Dendritic cell treated with granulocyte-macrophage colony-stimulating factor and Interleukin-4, amounts not matched to agents 40 ng/mL and 50 ng/mL, for 4 days (primary cell): ENCODE measurements around the gene TMEM141.
"Not testable (repeated sequence)": the region's sequence is repeated elsewhere in the genome, so short reads cannot be mapped to it uniquely, and the experiment has no call there.

Experiments
- H3K27ac Mint-ChIP-seq: one replicate; pipeline ENCODE4 v1.8.0; 2022; ENCODE audit warnings: mild to moderate bottlenecking, mixed read lengths
- H3K27me3 Mint-ChIP-seq: one replicate; pipeline ENCODE4 v1.8.0; 2022; ENCODE audit warnings: mild to moderate bottlenecking, mixed read lengths
- H3K36me3 Mint-ChIP-seq: one replicate; pipeline ENCODE4 v1.8.0; 2022; ENCODE audit warnings: low read depth, mixed read lengths
- H3K4me1 Mint-ChIP-seq: one replicate; pipeline ENCODE4 v1.8.0; 2022; ENCODE audit warnings: low read depth, mixed read lengths
- H3K4me3 Mint-ChIP-seq: one replicate; pipeline ENCODE4 v1.8.0; 2022; ENCODE audit warnings: mild to moderate bottlenecking, moderate library complexity, mixed read lengths
- H3K9me3 Mint-ChIP-seq: one replicate; pipeline ENCODE4 v1.8.0; 2022; ENCODE audit warnings: mixed read lengths
- intact Hi-C: fragments of 100-400 bp; cut with micrococcal nuclease; formaldehyde crosslinking; loops from one replicate; pipeline ENCODE4 v1.15.0; 2022

TMEM141 gene

DNA sequence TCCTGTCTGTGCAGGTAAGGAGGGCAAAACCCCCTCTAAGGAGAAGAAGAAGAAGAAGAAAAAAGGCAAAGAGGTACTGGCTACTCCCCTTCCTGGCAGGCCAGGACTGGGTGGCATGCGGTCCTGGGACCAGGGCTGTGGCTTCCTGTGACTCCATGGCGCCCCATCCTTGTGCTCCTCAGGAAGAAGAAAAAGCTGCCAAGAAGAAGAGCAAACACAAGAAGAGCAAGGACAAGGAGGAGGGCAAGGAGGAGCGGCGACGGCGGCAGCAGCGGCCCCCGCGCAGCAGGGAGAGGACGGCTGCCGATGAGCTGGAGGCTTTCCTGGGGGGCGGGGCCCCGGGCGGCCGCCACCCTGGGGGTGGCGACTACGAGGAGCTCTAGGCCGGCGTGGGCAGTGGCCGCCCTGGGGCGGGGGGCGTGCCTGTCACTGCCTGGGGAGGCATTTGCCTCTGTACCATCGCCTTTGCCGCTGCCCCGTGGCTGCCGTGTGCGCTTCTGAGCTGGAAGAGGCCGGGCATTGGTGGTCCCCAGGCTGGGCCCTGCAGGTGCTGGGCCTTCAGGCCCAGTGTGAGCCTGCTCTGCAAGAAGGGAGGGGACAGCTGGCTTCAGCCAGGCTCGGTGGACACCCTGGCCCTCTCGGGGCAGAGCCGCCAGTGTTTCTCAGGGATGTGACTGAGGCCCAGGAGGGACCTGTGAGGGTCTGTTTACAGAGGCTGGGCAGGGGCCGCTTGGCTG is 49.2 kb downstream of the TMEM141 start:
- H3K9me3 Mint-ChIP-seq = no peaks in the 10 kb centered on the region
- H3K27ac Mint-ChIP-seq = no peak overlapping the region
- no peak overlapping the region for H3K4me3 Mint-ChIP-seq
- intact Hi-C loops = no loop called here
- peaks cover 61% of the 10 kb centered on the region for H3K36me3 Mint-ChIP-seq
- peaks cover 22% of the 10 kb centered on the region for H3K27me3 Mint-ChIP-seq
- peaks cover 36% of the 10 kb centered on the region for H3K4me1 Mint-ChIP-seq

DNA sequence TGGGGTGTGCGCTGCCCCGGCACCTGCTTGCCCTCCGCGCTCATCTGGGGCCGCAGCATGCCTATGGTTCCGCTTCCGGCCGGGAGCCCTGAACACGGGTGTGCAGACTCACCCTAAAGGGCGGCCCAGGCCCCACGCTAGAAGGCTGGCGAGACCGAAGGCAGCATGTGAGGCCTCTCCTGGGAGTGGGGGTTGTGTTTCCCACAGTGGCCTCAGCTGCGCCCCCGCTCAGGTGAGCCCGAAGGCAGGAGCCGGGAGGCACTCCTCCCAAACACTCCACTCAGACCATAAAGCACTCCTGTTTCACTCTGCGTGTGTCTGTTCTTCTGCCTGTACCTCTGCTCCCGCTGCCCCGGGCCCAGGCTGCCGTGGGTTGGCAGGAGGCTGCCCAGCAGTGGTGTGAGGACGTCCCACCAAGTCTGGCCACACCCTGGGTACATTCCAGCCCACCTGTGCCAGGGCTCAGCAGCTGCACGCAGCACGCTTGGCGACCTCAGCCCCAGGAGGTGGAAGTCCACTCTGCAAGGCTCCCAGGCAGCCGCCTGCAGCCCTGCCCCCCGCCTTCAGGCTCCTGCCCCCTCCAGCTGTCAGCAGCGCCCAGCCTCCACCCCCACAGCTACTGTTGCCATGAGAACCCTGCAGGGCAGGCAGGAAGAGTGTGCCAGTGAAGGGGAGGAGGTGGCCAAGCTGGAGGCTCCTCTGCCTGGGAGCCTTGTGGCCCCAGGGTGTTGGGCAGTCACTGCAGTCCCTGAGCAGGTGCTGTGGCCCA is 49.9 kb downstream of the TMEM141 start:
- Mint-ChIP-seq H3K4me1 (peaks cover 36% of the 10 kb centered on the region), H3K27ac (no peak overlapping the region), H3K36me3 (peaks cover 53% of the 10 kb centered on the region), H3K27me3 (peaks cover 28% of the 10 kb centered on the region), H3K4me3 (no peak overlapping the region), H3K9me3 (no peaks in the 10 kb centered on the region)
- intact Hi-C loops = no loop called here

DNA sequence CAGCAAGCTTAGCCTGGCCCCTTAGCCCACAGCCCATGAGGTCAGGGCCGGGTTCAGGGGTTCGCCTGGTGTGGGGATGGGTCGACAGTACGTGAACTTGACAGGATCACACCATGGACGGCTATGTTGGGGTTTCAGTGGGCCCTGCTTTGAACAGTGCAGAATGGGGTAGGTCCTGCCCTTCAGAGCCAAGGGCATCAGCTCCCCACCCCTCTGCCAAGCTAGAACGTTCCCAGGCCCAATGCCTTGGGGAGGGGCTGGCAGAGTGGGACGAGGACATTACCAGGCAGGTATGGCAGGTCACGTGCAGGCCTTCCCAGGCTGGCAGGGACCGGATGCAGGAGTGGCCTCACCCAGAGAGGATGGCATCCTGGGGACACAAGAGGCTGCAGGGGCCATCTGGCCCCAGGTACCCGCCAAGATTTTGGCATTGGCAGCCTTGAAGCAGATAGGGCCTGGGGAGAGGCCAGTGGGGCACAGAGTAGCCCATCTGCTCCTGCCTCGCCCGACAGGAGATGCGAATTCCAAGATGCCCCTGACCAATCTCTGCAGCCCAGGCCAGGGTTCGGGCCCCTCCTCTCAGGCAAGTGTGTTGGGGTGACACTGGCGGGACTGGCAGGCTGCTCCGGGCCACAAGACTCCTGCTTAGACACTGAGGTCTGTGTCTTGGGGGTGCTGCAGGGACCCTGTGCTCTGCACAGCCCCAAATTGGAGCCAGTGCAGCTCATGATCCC is 50.7 kb downstream of the TMEM141 start:
- intact Hi-C loops, H3K9me3 Mint-ChIP-seq, H3K27ac Mint-ChIP-seq: not testable (repeated sequence)
- H3K4me3 Mint-ChIP-seq = peak overlapping the region; percentile 78
- peaks cover 41% of the 10 kb centered on the region for H3K4me1 Mint-ChIP-seq
- H3K27me3 Mint-ChIP-seq = peaks cover 33% of the 10 kb centered on the region
- H3K36me3 Mint-ChIP-seq = peaks cover 51% of the 10 kb centered on the region

DNA sequence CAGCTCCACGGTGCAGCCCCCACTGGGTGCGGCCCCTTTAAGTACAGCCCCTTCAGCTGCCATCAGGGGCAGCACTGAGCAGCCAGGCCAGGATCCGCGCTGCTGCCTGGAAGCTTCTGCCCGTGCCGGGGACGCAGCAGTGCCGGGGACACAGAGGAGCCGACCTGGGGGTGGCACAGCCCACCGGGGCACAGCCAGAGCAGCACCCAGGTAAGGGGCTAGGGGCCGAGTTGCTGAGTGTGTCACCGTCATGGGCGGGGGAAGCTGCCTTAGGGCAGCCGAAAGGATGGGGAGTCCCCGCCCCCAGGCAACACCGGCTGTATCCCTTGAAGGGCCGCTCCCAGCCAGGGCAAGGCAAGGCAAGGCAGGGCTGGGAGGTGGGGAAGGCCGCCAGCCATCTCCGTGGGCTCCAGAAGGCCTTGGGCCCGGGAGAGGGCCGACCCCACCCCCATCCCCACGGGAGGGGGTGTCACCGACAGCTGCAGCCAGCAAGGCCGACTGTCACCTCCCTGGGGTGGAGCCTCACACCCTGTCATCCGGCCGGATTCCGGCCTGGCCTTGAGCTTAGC is 51.3 kb downstream of the TMEM141 start, which contains the start of gene AJM1:
Gene AJM1, plus strand, starts transcription at position 99 of the 569 bp plus-strand sequence. CDS start 1,937 bp downstream, outside the sequence.
- peaks cover 37% of the 10 kb centered on the region for H3K27me3 Mint-ChIP-seq
- intact Hi-C loops, H3K27ac Mint-ChIP-seq: not testable (repeated sequence)

More for the DNA sequence above, 51.3 kb downstream of the TMEM141 start, which contains the start of gene AJM1:
- Mint-ChIP-seq H3K4me3 (peak within 1 kb of the TSS; percentile 78), H3K4me1 (peaks cover 48% of the 10 kb centered on the region), H3K36me3 (peaks cover 46% of the 10 kb centered on the region)
- not testable (repeated sequence) for H3K9me3 Mint-ChIP-seq
